ENCODE results near the gene KLHL18. TPM values are rescaled to one million over a fixed set of nuclear protein-coding genes. Genes with fewer than 3 reads are reported as not detected.

The KLHL18 gene
- polyA plus RNA-seq, 1 donor from 2014 or later, result 37.0 TPM

DNA sequence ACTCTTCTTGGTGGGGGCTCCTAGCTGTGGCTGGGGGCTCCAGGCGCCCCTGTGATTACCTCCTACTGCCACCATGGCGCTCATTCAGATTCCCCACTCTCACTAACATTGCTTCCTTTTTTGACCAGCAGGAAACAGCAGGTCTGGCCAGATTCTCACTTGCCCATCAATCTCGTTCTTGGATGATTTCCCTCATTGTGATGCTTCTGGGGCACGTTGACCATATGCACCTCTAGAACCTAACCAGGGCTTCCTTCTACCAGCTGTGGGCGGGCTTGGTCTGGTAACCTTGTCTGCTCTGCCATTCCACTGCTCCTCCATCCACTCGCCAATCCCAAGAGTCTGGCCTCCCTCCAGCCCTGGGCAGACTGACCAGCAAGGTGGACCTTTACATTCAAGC is 62.2 kb downstream of the KLHL18 start:
- Histone ChIP-seq H3K9ac (ENCODE audit: low read length) (no peak overlapping the region), H3K9me3 (ENCODE audit: low read length) (no peaks in the 10 kb centered on the region), H3K4me3 (ENCODE audit: low read length) (no peak overlapping the region), H3K27ac (ENCODE audit: low read length) (no peak overlapping the region), H2AFZ (ENCODE audit: low read depth, low read length) (no peak overlapping the region), H3K36me3 (ENCODE audit: insufficient read depth, low read length) (no peaks in the 10 kb centered on the region), H4K20me1 (ENCODE audit: insufficient read depth) (no peaks in the 10 kb centered on the region), H3K27me3 (ENCODE audit: insufficient read depth, low read depth, low read length) (no peaks in the 10 kb centered on the region), H3K9me2 (ENCODE audit: insufficient read depth, low read length) (no peaks in the 10 kb centered on the region), H3F3A (ENCODE audit: insufficient read depth, low read length, poor library complexity, severe bottlenecking) (no peaks in the 10 kb centered on the region), H3K4me2 (ENCODE audit: low read length) (no peak overlapping the region), H3K79me2 (replicated peaks; ENCODE audit: insufficient read depth, low read length) (no peaks in the 10 kb centered on the region)
- TF ChIP-seq RAD21 (conservative IDR thresholded peaks at IDR 0.05), result no peak
- no peak for TF ChIP-seq MXI1 (conservative IDR thresholded peaks at IDR 0.05; ENCODE audit: poor library complexity, severe bottlenecking)
- TF ChIP-seq REST (IDR thresholded peaks at IDR 0.05; ENCODE audit: borderline replicate concordance), result no peak
- TF ChIP-seq TAF1 (IDR thresholded peaks at IDR 0.05; ENCODE audit: low read depth), result no peak
- TF ChIP-seq POLR2AphosphoS5 (IDR thresholded peaks at IDR 0.05), result no peak
- TF ChIP-seq EP300 (conservative IDR thresholded peaks at IDR 0.05; ENCODE audit: poor library complexity, severe bottlenecking), result no peak
- no peak for TF ChIP-seq EZH2 (IDR thresholded peaks at IDR 0.05; ENCODE audit: borderline replicate concordance, insufficient read depth, low read length, poor library complexity, severe bottlenecking)
- no peak for TF ChIP-seq SMC3 (conservative IDR thresholded peaks at IDR 0.05; ENCODE audit: poor library complexity)
- TF ChIP-seq, protein P1, sequence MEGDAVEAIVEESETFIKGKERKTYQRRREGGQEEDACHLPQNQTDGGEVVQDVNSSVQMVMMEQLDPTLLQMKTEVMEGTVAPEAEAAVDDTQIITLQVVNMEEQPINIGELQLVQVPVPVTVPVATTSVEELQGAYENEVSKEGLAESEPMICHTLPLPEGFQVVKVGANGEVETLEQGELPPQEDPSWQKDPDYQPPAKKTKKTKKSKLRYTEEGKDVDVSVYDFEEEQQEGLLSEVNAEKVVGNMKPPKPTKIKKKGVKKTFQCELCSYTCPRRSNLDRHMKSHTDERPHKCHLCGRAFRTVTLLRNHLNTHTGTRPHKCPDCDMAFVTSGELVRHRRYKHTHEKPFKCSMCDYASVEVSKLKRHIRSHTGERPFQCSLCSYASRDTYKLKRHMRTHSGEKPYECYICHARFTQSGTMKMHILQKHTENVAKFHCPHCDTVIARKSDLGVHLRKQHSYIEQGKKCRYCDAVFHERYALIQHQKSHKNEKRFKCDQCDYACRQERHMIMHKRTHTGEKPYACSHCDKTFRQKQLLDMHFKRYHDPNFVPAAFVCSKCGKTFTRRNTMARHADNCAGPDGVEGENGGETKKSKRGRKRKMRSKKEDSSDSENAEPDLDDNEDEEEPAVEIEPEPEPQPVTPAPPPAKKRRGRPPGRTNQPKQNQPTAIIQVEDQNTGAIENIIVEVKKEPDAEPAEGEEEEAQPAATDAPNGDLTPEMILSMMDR (IDR thresholded peaks at IDR 0.05; ENCODE audit: poor library complexity, severe bottlenecking), result no peak

DNA sequence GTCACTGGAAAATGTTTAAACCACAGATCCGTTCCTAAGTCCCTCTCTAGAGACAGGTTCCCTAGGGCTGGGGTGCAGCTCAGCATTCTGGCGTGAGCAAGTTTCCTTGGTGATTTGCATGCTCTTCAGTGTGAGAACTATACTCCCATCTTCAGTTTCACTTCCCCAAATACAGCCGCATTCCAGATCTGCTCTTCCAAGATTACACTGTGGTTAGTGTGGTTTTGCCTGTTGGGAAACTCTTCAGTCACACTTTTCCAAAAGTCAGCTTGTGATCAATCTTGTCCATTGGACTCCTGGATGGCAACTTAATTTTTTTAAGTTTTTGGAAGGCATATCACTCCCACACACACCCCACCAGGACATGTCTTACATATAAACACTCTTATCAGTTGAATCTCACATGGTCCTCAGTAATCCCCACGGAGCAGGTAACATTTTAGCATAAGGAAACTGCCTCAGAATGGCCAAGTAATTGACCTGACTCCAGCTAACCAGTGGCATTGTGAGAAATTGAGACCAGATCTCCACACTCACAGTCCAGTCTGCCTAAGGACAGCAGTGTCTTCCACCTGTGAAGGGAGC is 64.6 kb downstream of the KLHL18 start:
- H2AFZ ChIP-seq (ENCODE audit: low read depth, low read length), result no peak overlapping the region
- H4K20me1 ChIP-seq (ENCODE audit: insufficient read depth), result no peaks in the 10 kb centered on the region
- no peaks in the 10 kb centered on the region for H3K9me3 ChIP-seq (ENCODE audit: low read length)
- H3K36me3 ChIP-seq (ENCODE audit: insufficient read depth, low read length), result no peaks in the 10 kb centered on the region
- TF ChIP-seq RAD21 (conservative IDR thresholded peaks at IDR 0.05) (no peak), SMC3 (conservative IDR thresholded peaks at IDR 0.05; ENCODE audit: poor library complexity) (no peak), TAF1 (IDR thresholded peaks at IDR 0.05; ENCODE audit: low read depth) (no peak), EZH2 (IDR thresholded peaks at IDR 0.05; ENCODE audit: borderline replicate concordance, insufficient read depth, low read length, poor library complexity, severe bottlenecking) (no peak), MXI1 (conservative IDR thresholded peaks at IDR 0.05; ENCODE audit: poor library complexity, severe bottlenecking) (no peak), EP300 (conservative IDR thresholded peaks at IDR 0.05; ENCODE audit: poor library complexity, severe bottlenecking) (no peak), POLR2AphosphoS5 (IDR thresholded peaks at IDR 0.05) (no peak), REST (IDR thresholded peaks at IDR 0.05; ENCODE audit: borderline replicate concordance) (no peak)
- TF ChIP-seq, protein P1 (IDR thresholded peaks at IDR 0.05; ENCODE audit: poor library complexity, severe bottlenecking), result no peak
- no peak overlapping the region for H3K27ac ChIP-seq (ENCODE audit: low read length)
- H3K4me3 ChIP-seq (ENCODE audit: low read length), result no peak overlapping the region
- H3F3A ChIP-seq (ENCODE audit: insufficient read depth, low read length, poor library complexity, severe bottlenecking), result no peaks in the 10 kb centered on the region
- H3K4me2 ChIP-seq (ENCODE audit: low read length), result no peak overlapping the region
- no peaks in the 10 kb centered on the region for H3K27me3 ChIP-seq (ENCODE audit: insufficient read depth, low read depth, low read length)
- no peak overlapping the region for H3K9ac ChIP-seq (ENCODE audit: low read length)
- H3K79me2 ChIP-seq (replicated peaks; ENCODE audit: insufficient read depth, low read length), result no peaks in the 10 kb centered on the region
- H3K9me2 ChIP-seq (ENCODE audit: insufficient read depth, low read length), result no peaks in the 10 kb centered on the region
